Stimulated activated memory B cell treated with anti-CD40 and anti-IgM and Interleukin-4, amounts not matched to agents 10 μg/mL and 1 μg/mL and 100 μg/mL, for 72 hours (primary cell): Measurements from ENCODE around the gene UFD1.
A peak's percentile ranks its signal among the peaks of the same experiment; 100 is the strongest.
"Not testable (repeated sequence)": the region's sequence is repeated elsewhere in the genome, so short reads cannot be mapped to it uniquely, and the experiment has no call there.

Experiments used
- ATAC-seq: fragments of 150-1000 bp; cut with Tn5 transposase; 2 replicates; pipeline ENCODE4 v1.10.0; 2021
- H3K27ac Mint-ChIP-seq: one replicate; pipeline ENCODE4 v1.8.0; 2022; ENCODE audit warnings: mild to moderate bottlenecking, mixed read lengths
- H3K27me3 Mint-ChIP-seq: one replicate; pipeline ENCODE4 v1.8.0; 2022; ENCODE audit warnings: mixed read lengths
- H3K36me3 Mint-ChIP-seq: one replicate; pipeline ENCODE4 v1.8.0; 2022; ENCODE audit warnings: mixed read lengths
- H3K4me1 Mint-ChIP-seq: one replicate; pipeline ENCODE4 v1.8.0; 2022; ENCODE audit warnings: mixed read lengths
- H3K4me3 Mint-ChIP-seq: one replicate; pipeline ENCODE4 v1.8.0; 2022; ENCODE audit warnings: mild to moderate bottlenecking, moderate library complexity, mixed read lengths
- H3K9me3 Mint-ChIP-seq: one replicate; pipeline ENCODE4 v1.8.0; 2022; ENCODE audit warnings: mixed read lengths

Gene UFD1

GRCh38 chr22:19455585-19456370 is 23.2 kb downstream of the UFD1 start:
- ATAC-seq = no peak
- Mint-ChIP-seq H3K9me3 (no peaks in the 10 kb centered on the region), H3K27me3 (no peaks in the 10 kb centered on the region), H3K4me1 (no peaks in the 10 kb centered on the region), H3K36me3 (peaks cover 58% of the 10 kb centered on the region), H3K4me3 (no peak overlapping the region), H3K27ac (peak overlapping the region; percentile 9)

GRCh38 chr22:19455033-19455432 is 24.0 kb downstream of the UFD1 start:
- H3K36me3 Mint-ChIP-seq = peaks cover 58% of the 10 kb centered on the region
- no peaks in the 10 kb centered on the region for H3K27me3 Mint-ChIP-seq
- no peak overlapping the region for H3K4me3 Mint-ChIP-seq
- peak overlapping the region; percentile 9 for H3K27ac Mint-ChIP-seq
- no peak for ATAC-seq
- no peaks in the 10 kb centered on the region for H3K9me3 Mint-ChIP-seq
- no peaks in the 10 kb centered on the region for H3K4me1 Mint-ChIP-seq

GRCh38 chr22:19454156-19454555 is 24.8 kb downstream of the UFD1 start:
- Mint-ChIP-seq H3K9me3 (no peaks in the 10 kb centered on the region), H3K36me3 (peaks cover 58% of the 10 kb centered on the region), H3K4me3 (no peak overlapping the region), H3K4me1 (peaks cover 5% of the 10 kb centered on the region), H3K27ac (no peak overlapping the region), H3K27me3 (no peaks in the 10 kb centered on the region)
- ATAC-seq = no peak

GRCh38 chr22:19453718-19454117 is 25.3 kb downstream of the UFD1 start:
- H3K27ac Mint-ChIP-seq = no peak overlapping the region
- no peak overlapping the region for H3K4me3 Mint-ChIP-seq
- peaks cover 6% of the 10 kb centered on the region for H3K4me1 Mint-ChIP-seq
- no peaks in the 10 kb centered on the region for H3K27me3 Mint-ChIP-seq
- ATAC-seq = no peak
- H3K36me3 Mint-ChIP-seq = peaks cover 58% of the 10 kb centered on the region
- H3K9me3 Mint-ChIP-seq = no peaks in the 10 kb centered on the region

GRCh38 chr22:19451570-19451969 is 27.4 kb downstream of the UFD1 start:
- Mint-ChIP-seq H3K4me1 (peaks cover 21% of the 10 kb centered on the region), H3K9me3 (no peaks in the 10 kb centered on the region), H3K27ac (no peak overlapping the region), H3K36me3 (peaks cover 48% of the 10 kb centered on the region), H3K4me3 (no peak overlapping the region), H3K27me3 (no peaks in the 10 kb centered on the region)
- no peak for ATAC-seq

GRCh38 chr22:19450363-19451175 is 28.4 kb downstream of the UFD1 start:
- Mint-ChIP-seq H3K4me3 (no peak overlapping the region), H3K27ac (no peak overlapping the region), H3K27me3 (no peaks in the 10 kb centered on the region), H3K36me3 (peaks cover 44% of the 10 kb centered on the region), H3K4me1 (peaks cover 29% of the 10 kb centered on the region), H3K9me3 (no peaks in the 10 kb centered on the region)
- no peak for ATAC-seq

- no peaks in the 10 kb centered on the region for H3K9me3 Mint-ChIP-seq
- no peak for ATAC-seq
- H3K36me3 Mint-ChIP-seq = peaks cover 37% of the 10 kb centered on the region
- H3K27ac Mint-ChIP-seq = no peak overlapping the region
- H3K4me1 Mint-ChIP-seq = peaks cover 39% of the 10 kb centered on the region
- H3K4me3 Mint-ChIP-seq = no peak overlapping the region
- no peaks in the 10 kb centered on the region for H3K27me3 Mint-ChIP-seq
Observed at GRCh38 chr22:19449422-19449767, 29.6 kb downstream of the UFD1 start.

- H3K36me3 Mint-ChIP-seq = peaks cover 37% of the 10 kb centered on the region
- H3K4me3 Mint-ChIP-seq = peak overlapping the region; percentile 42
- ATAC-seq = peak; percentile 4
- H3K9me3 Mint-ChIP-seq = no peaks in the 10 kb centered on the region
- no peaks in the 10 kb centered on the region for H3K27me3 Mint-ChIP-seq
- H3K4me1 Mint-ChIP-seq = peaks cover 44% of the 10 kb centered on the region
- H3K27ac Mint-ChIP-seq = peak overlapping the region; percentile 87
Observed at GRCh38 chr22:19448739-19449421, 30.1 kb downstream of the UFD1 start.

- Mint-ChIP-seq H3K9me3 (no peaks in the 10 kb centered on the region), H3K27ac (peak overlapping the region; percentile 87), H3K36me3 (peaks cover 37% of the 10 kb centered on the region), H3K27me3 (no peaks in the 10 kb centered on the region), H3K4me1 (peaks cover 51% of the 10 kb centered on the region), H3K4me3 (peak overlapping the region; percentile 84)
- ATAC-seq = peak; percentile 85
Observed at GRCh38 chr22:19448076-19448607, 30.9 kb downstream of the UFD1 start.

- H3K27me3 Mint-ChIP-seq = no peaks in the 10 kb centered on the region
- peaks cover 32% of the 10 kb centered on the region for H3K36me3 Mint-ChIP-seq
- peak; percentile 94 for ATAC-seq
- peak within 1 kb of the TSS; percentile 87 for H3K27ac Mint-ChIP-seq
- H3K4me3 Mint-ChIP-seq = peak within 1 kb of the TSS; percentile 84
- no peaks in the 10 kb centered on the region for H3K9me3 Mint-ChIP-seq
- peaks cover 53% of the 10 kb centered on the region for H3K4me1 Mint-ChIP-seq
Observed at GRCh38 chr22:19447330-19448075, 31.5 kb downstream of the UFD1 start, which contains the start of gene C22orf39. TSS of gene C22orf39 (minus strand) at chr22:19447711. CDS start at chr22:19447688, 23 bp downstream.

- H3K36me3 Mint-ChIP-seq = peaks cover 31% of the 10 kb centered on the region
- peaks cover 53% of the 10 kb centered on the region for H3K4me1 Mint-ChIP-seq
- peak overlapping the region; percentile 84 for H3K4me3 Mint-ChIP-seq
- peak overlapping the region; percentile 87 for H3K27ac Mint-ChIP-seq
- H3K27me3 Mint-ChIP-seq = no peaks in the 10 kb centered on the region
- ATAC-seq = no peak
- H3K9me3 Mint-ChIP-seq = no peaks in the 10 kb centered on the region
Observed at GRCh38 chr22:19446603-19447329, 32.2 kb downstream of the UFD1 start.

GRCh38 chr22:19445279-19445982 is 33.6 kb downstream of the UFD1 start:
- H3K27me3 Mint-ChIP-seq, H3K27ac Mint-ChIP-seq, H3K9me3 Mint-ChIP-seq, H3K4me3 Mint-ChIP-seq, ATAC-seq: not testable (repeated sequence)
- H3K36me3 Mint-ChIP-seq = peaks cover 29% of the 10 kb centered on the region
- H3K4me1 Mint-ChIP-seq = peaks cover 58% of the 10 kb centered on the region

GRCh38 chr22:19443544-19444211 is 35.3 kb downstream of the UFD1 start:
- Mint-ChIP-seq H3K36me3 (peaks cover 29% of the 10 kb centered on the region), H3K27ac (peak overlapping the region; percentile 32), H3K4me1 (peaks cover 53% of the 10 kb centered on the region), H3K4me3 (no peak overlapping the region), H3K27me3 (no peaks in the 10 kb centered on the region), H3K9me3 (no peaks in the 10 kb centered on the region)
- ATAC-seq = no peak
